IPS-NIHi7 (cell line): Measurements from ENCODE around the gene FBXW4.

ENCODE experiments used
- DNase-seq: peaks from one replicate; pipeline ENCODE4 v3.0.0; 2012; ENCODE audit warnings: mixed read lengths; ENCODE audit errors: extremely low spot score

Gene FBXW4

DNA sequence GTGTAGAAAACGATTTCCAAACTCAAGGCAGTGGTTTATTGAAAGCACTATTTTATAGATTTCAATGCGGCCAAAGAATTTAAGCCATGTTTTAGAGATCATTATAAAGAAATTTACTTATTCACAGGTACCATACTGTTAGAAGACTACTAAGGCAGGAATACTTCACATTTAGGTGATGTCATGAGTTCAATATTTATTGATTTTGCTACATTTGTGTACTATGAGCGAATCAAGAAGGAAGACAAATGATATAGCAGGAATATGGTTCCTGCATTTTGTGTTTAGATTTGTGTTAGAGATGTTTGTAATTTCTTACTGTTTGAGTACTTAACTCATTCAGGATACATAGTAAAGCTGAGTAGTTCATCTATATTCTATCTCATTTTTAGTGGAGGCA, 1.7 kb upstream of the FBXW4 start:
- no peak for DNase-seq

DNA sequence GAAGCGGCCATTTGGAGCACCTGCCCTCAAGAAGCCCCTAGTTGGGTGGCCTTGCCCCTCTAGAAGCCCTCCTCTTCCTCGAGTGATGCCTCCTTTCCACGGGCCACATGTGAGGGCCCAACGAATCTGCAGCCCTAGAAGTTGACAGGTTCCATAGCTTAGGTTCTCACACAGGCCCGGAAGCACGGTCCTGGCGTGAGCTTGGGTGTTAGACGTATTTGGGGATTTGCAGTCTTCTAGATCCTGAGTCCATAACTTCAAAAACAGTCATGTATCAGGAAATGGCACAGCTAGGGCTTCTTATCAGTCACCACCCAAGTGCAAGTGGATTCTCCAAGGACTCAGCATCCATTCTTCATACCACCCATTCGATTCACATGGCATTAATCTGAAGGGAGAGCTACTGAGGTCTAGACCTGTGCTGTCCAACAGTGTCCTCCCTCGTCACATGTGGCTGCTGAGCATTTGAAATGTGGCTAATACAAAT, 477 bp upstream of the FBXW4 start:
- no peak for DNase-seq

DNA sequence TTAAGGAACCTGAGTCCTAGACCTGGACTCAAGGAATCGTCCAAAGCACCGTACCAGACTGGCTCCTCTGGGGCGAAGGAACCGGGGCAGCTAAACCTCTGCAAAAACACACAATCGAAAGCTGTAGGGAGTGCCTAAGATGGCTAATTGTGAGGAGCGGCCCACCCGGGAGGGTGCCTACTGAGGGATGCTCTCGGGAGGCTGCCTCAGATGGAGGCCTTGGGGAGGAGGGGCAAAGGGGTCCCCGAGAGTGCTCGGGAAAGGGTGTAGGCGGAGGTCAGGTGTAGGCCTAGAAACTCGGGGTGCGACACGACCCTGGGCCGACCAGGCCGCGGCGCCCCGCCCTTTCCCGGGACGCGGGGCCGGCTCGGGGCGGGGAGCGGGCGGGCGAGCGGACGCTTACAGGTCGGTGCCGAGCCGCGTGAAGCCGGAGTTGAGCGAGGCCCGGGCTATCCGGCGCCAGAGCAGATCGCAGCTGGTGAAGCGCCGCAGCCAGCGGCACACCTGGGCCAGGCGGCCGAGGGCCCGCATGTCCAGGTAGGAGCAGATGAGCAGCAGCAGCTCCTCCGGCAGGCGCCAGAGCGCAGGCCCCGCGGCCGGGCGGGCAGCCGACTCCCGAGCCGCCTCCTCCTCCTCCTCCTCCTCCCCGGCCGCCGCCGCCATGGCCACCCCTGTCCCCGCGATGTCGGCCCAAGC, 844 bp downstream of the FBXW4 start:
- peak; percentile 72 for DNase-seq

DNA sequence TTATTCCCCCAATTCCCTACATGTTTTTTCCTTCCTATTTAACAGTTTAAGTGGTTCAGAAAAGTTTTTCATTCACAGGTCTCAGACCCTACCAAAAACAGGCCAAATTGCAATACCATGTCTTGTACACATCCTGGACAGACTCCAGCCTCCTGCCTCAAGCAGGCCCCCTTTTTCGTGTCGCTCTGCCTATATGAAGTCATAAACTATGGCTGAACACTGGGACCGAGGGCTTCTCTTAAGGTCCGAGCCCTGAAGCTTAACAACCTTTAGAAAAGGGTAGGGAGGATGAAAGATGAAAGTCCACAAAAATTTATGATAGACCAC, 1.4 kb downstream of the FBXW4 start:
- no peak for DNase-seq

DNA sequence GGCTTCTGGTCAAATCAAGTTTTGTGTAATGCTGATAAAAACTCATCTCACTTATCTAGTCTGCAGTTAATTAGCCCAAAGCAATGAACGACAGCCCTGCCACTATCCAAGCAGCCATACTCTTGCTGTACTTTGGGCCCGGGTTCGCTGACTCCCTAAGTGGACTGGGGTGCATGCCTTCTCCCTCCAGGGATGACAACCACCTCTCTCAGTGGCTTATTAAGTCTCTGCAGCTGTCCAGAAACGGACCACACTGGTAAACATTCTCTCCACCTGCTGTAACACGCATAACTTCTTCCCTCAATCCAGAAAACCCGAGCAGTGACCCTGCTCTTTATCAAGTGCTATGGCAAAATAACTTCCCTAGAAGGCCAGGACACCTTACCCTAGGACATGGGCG, 3.9 kb downstream of the FBXW4 start:
- DNase-seq, result no peak

DNA sequence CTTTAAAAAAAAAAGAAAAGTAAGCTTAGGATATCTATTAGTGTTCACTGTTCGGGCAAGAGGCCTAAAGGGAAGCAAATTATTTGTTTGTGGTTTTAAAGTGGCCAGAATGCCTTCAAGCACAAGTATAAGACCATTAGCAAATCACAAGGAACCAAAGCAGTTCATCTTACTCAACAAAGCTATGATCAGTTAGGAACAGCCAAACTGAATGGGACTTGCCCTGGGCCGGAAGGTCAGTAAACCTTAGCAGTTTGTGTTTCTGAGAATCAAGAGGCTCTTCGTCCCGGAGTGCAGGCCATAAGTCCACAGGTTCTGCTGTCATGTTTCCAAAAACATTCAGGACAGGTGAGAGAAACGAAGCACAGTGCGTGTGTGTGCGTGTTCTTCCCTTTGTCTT, 4.5 kb downstream of the FBXW4 start:
- no peak for DNase-seq

DNA sequence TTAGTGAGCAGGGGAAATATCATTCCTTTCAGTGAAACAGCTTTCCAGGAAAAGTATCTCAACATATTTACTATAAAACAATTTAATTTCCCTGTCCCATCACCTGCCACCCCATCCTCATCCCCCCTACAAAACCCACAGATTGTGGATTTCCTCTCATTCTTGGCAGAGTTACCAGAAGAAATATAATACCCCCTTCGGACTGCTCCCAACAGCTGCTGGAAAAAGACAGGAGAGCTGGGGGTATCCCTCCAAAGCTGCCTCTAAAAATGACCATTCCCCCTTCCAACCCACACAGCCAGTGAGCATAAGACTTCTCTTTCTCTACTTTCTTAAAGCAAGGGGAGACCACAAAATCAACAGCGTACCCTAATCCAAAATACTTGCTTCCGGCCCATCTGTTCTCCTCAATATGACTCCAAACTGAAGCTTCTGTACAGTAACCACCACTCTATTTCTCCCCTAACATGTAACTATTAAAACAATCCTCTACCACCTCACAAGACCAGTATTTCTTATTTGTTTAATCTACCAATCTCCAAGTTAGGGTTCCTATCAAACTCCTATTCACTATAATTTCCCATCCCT, 7.8 kb downstream of the FBXW4 start:
- DNase-seq, result no peak

DNA sequence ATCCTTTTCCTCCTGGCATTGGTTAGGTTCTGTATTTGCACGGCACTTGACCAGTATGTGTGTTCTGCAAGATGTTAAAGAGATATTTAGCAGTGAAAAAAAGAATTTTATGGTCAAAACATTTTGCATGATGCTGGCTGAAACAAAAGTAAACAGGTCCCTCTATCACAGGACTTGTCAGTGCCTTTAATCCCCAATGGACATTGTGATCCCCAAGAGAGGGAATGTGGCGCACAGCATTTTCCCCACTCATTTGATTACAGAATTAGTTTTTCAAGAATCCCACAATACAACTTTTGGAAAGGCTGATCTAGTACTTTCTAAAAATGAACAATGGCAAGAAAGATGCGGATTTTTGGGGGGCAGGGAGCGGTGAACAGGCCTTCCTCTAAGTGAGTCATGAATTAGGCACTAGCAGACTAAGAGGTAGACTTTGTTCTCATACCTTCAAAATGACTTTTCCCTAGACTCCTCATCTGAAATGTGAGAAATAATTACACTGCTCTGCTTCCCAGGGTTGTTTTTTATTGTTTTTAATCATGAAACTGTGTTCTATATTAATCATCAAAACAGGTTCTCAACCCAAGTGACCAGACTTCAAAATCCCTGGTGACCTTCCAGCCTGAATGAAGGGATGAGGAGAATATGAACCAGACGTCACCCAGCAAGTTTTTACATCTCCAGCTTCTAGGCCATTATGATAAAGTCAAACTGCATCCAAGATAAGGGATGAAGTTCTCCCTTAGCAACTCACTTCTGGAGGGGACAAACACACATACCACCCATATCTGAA, 8.6 kb downstream of the FBXW4 start:
- no peak for DNase-seq

DNA sequence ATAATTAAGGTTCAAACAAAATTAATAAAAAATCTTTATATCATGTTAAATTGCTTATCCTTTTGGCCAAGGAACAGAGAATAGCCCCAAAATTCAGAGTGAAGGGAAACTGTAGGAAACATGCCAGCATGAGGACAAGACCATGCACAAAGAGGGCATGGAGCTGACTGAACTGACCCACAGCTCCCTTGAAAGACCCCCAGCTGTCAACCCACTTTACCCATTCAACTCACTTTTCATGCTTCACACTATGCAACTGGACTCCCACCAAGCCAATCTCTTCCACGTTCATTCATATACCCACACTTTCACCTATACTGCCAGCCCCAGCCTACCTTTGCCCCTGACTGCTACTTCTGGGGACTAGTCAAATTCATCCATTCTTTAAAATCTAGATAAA, 10.2 kb downstream of the FBXW4 start:
- no peak for DNase-seq

DNA sequence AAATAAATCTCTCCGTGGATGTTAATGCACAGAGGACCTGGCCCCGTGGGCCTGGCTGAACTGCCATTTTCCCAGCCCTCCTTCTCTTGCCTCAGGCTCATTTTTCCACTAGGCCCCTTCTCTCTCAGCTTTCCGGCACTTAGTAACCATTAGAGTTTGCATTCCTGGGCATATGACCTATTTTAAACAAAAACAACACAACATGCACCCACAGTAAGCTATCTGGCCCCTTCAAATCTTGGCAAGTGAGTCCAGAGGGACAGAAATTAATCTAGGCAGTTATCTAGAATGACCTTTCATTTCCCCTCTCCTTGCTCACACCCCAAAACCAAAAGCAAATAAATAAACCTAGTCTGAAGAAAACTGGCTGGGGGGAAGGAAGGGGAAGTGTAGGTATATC, 11.7 kb downstream of the FBXW4 start:
- no peak for DNase-seq

DNA sequence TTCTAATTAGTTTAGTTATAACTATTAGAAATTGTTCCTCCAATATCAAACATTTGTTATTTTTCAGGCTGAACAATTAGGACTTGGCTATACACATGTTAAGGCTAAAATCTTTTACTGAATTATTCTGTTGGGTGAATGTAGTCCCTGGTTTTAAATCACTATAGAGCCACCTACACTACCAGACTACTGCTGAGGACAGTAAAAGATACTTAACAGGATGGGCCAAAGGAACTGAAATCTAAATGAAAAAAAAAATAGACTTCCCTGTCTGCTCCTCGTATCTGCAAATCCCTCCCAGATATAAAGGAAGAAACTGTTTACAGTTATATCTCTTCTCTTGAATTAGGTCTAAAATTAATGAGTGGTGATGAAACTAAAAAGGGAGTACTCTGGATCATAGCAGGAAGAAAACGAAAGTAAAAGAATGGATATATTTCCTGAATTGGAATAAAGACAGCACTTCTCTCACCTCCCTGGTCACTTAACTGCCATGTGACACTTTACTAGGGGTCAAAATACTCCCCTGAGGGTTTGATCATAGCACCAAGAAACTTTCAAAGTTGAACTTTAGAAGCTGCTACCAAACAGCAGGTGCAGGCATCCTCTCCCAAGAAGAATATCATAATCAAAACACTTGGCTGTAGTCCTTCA, 12.7 kb downstream of the FBXW4 start:
- no peak for DNase-seq

DNA sequence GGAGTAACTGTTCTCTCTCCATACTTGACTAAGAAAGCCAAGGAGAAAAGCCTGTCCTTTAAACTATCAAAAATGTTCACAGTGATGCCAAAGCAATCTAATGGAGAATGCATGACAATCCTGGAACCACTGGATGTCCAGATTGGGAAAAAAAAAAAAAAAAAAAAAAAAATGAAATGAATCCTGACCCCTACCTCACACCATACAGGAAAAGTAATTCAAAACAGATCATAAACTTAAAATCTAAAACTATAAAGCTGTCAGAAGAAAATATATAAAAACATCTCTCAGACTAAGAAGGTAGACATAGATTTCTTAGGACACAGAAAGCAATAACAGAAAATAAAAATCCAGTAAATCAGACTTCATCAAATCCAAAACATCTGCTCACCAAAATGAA, 18.4 kb downstream of the FBXW4 start:
- DNase-seq, result no peak

DNA sequence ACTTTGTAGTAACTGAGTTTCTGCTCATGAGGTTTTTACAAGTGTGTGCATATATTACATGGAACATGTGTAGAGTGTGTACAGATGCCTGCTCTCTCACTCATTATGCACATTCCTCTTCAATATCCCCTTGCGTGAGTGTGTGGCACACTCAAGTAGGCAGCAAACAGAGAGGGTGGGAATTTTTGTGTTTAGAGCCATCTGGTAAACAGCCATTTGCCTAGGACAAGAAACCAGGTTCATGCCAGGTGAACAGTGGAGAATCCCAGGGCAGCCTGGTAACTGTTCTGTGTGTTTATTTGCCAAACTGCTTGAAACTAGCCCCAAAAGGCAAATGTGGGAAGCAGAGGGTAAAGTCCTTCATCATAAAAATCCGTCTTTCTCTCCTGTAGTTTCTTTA, 19.9 kb downstream of the FBXW4 start:
- DNase-seq, result no peak

DNA sequence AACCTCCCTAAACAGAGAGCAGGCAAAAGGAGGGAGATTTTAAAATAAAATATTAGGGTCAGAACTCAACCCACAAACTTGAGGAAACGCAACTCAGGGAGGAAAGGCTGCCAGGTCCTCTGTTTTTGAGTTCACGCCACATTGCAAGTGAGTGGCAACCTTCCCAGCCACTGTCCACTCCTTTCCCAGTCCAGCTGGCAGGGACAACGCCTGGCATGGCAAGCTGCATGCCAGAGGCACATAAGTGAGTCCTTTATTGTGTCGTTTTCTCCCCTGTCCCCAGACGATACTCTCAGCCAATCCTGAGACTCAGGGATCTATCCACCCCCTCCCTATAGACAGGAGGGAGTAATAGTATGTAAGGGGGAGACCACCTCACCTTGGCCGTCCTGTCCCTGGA, 22.4 kb downstream of the FBXW4 start:
- no peak for DNase-seq

DNA sequence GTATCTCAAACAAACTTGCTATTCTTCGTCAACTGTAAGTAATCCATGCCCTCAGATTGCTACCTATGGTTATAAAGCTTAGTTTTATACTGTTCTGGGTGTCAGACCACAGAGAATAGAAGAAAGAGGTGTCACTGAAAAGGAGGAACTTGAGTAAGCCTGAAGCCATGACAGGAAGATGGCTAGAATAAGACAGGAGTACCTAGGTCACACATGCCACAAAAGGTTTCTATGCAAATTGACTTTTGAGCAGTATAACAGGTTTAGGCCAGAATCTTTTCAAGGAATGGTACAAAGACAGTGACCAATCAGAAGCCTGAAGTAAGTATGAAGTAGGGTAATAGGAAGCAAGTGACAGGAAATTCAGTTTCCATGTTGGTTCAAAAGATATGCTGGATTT, 23.5 kb downstream of the FBXW4 start:
- DNase-seq, result no peak

DNA sequence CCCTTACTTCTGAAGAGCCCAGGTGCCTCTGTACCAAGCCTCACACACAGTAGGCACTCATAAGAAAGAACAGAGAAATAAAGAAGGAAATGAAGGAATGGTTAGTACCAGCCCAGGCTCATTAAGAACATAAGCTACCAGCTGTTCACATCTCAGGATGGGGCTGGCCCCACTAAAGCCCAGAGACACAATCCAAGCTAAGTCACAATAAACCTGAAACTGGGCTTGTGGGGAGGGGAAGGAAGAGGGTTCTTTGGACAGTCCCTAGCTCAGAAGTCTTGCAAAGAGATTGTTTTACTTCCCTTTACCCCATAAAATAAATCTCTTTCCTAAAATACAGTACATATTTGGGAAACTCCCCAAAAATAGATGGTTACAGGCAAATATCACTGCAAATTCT, 24.3 kb downstream of the FBXW4 start:
- DNase-seq, result no peak

DNA sequence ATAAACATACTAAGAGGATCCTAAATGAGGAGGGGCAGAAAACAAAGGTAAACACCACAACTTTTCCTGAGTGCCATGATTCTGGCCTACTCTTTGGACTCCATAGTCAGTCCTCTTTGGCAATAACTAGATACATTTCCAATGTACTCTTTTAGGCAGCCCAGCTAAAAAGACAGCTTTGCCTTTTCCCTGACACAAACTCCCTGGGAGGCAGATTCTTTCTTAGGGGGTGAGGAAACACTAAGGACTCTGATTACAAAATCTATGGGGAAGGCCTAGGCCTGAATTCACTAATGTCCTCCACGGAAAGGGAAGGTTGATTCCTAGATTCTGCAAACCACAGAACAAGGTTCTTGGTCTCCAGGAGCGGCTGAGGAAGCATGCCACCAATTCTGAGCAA, 25.8 kb downstream of the FBXW4 start:
- no peak for DNase-seq

DNA sequence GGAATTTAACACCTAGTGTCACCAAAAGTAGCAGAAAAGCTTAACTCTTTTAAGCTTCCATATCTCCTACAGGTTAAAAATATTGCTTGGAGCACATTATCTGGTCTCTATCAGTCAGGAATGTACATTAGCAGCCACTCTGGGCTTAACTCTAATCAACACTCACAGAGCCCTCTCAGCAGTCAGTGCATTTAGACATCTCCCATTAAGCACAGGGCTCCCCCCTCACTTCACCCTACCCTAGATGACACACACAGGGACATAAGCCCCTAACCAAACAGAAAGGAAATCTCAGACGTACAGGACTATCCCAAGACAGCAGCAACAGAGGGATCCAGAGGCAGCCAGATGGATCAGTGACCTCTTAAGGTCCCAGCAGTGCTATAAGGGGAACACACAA, 26.4 kb downstream of the FBXW4 start:
- DNase-seq, result no peak

DNA sequence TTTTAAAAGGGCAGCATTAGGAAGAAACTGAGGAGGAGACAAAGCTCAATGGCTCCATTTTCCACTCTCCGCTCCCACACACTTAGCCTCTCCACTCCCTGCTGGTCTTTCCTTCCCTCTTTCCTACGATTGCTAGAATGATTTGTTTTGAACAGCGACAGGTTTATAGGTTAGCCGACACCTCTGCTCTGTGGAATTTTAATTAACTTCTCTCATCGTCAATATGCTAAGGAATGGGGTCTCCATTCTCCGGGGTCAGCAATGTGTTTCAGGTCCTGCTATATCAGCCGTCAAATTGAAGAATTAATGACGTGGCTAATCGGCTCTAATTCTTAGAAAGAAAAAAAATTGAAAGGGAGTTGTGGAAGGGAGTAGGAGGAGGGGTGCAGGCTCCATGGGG, 28.9 kb downstream of the FBXW4 start:
- no peak for DNase-seq

DNA sequence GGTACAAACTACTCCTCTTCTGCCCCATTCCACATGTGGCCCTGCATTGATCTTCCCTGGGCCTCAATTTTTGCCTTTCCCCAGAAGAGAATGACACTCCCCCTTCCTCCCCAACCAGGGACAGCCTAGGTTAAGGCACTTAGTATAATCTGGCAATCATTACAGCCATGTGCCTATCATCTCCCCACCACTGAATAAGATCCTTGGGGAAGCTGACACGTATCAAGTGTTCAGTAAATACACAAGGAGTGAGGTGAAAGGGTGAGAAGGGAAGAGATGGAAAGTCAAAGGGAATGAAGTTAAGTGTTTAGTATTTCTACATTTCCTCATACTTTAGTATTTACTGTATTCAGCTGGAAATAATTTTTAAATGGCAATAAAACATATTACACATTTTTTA, 31.9 kb downstream of the FBXW4 start:
- no peak for DNase-seq

DNA sequence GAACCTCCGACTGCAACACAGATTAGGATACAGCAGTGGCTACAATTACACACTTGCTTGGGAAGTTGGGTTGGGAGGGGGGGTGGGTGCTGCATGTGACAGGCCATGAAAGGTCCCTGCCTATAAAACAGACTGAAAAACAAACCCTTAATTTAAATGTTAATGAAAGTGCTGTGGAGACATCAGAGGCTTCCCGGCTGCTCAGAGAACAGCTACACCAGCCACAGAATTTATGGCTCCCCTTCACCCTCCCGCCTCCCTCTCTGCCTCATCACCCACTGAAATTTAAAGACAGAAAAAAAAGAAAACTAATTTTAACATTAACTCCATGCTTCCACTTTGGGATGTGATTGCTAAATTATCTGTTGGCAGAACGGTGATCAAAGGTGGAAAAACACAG, 34.7 kb downstream of the FBXW4 start:
- DNase-seq, result peak; percentile 48

DNA sequence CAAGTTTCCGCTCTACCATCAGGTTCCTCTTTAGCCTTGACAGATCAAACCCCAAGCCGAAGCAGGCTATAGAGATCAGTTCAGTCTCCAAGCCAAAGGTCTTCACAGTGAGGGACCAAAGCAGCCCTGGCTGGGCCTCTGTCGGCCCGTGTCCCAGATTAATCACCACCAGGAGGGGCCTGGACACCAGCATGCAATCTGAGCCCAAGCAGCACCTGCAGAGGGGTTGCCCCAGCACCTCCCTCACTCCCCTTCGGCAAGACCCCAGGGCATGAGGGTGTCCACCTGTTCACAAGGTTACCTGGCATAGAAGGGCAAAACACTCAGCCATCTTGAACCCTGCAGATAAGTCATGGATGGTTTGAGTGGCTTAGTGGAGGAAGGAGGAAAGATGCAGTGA, 36.0 kb downstream of the FBXW4 start:
- DNase-seq, result no peak

DNA sequence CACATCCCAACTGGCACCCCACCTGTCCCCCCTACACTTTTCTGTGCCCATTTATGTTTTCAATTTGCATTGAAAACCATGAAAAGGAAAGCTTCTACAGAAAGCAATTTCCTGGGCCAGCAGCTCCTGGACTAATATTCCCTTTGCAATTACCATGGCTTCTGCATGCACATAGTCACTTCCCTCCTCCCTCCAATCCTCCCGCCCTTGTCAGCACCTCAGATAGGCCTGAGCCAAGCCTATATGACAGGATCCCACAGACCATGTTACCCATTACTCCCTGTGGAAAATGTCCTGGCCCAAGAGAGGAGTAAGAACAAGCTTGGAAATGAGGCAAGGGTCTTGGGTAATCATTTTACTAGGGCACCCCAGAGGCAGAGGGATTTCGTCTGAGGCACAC, 38.1 kb downstream of the FBXW4 start:
- no peak for DNase-seq
